IMR-90 (cell line): ENCODE data around the gene CAMSAP3.

Experiments used
- ELK1 ChIP-seq: fragments of 150-350 bp; IDR thresholded peaks from 2 replicates; pipeline ENCODE4 v1.6.1; 2016; ENCODE audit warnings: low read depth, mild to moderate bottlenecking, low read length, moderate library complexity, borderline replicate concordance
- POLR2A ChIP-seq: IDR thresholded peaks from 2 replicates; pipeline ENCODE4 v1.6.1; 2012; ENCODE audit warnings: mild to moderate bottlenecking, low read depth, low read length
- TF ChIP-seq, protein P1 (sequence below): conservative IDR thresholded peaks from 2 replicates; pipeline ENCODE4 v1.5.1; 2012; ENCODE audit warnings: mild to moderate bottlenecking, low read depth, low read length, improper control_type of control experiment

DNA sequence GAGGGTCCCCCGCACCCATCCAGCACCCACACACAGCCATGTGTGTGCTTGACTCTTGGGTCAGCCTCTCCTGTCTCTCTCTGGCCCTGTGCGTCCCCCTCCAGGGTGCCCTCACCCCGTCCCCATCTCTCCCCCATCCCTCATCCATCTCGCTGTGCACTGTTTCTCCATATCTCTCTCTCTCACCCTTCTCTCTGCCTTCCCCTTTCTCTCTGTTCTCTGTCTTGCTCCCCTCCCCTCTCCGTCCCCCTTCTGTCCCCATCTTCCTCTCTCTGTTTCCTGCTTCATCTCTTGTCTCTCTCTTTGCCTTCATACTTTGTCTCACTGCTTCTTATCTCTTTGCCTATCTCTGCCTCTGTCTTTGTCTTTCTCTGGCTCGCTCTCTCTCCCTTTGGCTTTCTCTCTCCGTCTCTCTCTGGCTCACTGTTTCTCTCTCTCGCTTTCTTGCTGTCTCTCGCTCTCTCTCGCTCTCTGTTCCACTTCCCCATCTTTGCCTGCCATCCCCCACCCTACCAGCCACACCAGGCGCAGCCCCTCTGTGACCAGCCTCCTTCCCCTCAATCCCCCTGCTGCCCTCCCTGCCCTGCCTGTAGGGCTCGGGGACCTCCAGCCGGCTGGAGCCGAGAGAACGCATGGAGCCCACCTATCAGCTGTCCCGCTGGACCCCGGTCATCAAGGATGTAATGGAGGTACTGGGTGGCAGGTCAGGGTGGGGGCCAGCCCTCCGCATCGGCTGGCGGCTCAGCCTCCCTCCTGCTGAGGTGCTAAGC lies 50.2 kb downstream of the CAMSAP3 start:
- no peak for TF ChIP-seq POLR2A
- TF ChIP-seq, protein P1, sequence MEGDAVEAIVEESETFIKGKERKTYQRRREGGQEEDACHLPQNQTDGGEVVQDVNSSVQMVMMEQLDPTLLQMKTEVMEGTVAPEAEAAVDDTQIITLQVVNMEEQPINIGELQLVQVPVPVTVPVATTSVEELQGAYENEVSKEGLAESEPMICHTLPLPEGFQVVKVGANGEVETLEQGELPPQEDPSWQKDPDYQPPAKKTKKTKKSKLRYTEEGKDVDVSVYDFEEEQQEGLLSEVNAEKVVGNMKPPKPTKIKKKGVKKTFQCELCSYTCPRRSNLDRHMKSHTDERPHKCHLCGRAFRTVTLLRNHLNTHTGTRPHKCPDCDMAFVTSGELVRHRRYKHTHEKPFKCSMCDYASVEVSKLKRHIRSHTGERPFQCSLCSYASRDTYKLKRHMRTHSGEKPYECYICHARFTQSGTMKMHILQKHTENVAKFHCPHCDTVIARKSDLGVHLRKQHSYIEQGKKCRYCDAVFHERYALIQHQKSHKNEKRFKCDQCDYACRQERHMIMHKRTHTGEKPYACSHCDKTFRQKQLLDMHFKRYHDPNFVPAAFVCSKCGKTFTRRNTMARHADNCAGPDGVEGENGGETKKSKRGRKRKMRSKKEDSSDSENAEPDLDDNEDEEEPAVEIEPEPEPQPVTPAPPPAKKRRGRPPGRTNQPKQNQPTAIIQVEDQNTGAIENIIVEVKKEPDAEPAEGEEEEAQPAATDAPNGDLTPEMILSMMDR: no peak
- TF ChIP-seq ELK1: no peak
